LNCAP (cell line): ENCODE data around the gene FAP.

Experiments used
- TF ChIP-seq, protein P1 (sequence below): fragments of 450-650 bp; IDR thresholded peaks from 2 replicates; pipeline ENCODE4 v1.5.1; 2017; ENCODE audit warnings: mild to moderate bottlenecking

The FAP gene

DNA sequence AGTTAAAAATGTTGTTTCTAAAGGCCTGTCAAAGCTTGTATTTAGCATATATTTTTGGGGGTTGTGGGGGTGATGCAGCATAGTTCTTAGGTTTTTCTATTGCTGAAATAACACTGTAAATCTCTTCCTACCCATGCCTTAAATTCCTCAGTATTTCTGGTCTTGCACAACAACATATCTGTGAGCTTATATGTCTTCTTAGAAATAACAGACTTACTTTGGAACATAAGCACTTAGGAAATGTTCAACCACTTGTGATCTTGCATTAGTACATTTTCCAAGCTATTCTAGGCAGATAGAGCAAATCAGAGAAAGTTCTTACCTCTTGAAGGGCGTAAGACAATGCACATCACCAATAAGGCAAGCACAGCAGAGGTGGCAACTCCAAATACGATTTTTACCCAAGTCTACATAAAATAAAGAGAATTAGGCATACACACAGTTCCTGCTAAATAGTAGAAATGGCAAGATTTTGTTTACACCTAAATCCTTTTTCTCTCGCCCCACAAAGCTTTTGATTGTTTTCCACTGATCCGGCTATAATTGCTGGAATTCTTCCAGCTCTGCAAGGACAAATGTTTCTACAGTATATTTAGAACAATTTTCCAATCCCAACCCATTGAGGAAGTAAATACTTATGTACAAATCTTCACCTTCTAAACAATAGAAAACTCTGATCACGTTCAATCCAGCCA lies 512 bp downstream of the FAP start:
- TF ChIP-seq, protein P1, sequence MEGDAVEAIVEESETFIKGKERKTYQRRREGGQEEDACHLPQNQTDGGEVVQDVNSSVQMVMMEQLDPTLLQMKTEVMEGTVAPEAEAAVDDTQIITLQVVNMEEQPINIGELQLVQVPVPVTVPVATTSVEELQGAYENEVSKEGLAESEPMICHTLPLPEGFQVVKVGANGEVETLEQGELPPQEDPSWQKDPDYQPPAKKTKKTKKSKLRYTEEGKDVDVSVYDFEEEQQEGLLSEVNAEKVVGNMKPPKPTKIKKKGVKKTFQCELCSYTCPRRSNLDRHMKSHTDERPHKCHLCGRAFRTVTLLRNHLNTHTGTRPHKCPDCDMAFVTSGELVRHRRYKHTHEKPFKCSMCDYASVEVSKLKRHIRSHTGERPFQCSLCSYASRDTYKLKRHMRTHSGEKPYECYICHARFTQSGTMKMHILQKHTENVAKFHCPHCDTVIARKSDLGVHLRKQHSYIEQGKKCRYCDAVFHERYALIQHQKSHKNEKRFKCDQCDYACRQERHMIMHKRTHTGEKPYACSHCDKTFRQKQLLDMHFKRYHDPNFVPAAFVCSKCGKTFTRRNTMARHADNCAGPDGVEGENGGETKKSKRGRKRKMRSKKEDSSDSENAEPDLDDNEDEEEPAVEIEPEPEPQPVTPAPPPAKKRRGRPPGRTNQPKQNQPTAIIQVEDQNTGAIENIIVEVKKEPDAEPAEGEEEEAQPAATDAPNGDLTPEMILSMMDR = no peak

DNA sequence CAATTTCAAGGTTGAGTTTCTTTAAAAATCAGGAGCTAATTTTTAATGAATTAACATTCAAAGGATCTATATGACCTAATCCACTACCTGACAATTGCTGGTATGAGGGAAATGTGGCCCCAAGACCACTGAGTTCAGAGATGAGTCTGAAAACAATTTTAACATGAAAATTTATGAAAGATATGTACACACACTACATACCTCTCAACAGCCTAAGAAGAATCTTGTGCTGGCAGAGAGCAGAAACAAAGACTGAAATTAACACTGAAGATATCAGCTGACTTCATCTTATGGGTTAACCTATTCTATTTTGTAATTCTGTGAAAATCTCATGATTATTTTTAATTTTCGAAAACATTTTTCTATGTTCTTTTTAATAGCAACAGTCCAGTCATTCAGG lies 1.7 kb downstream of the FAP start:
- TF ChIP-seq, protein P1 = no peak

DNA sequence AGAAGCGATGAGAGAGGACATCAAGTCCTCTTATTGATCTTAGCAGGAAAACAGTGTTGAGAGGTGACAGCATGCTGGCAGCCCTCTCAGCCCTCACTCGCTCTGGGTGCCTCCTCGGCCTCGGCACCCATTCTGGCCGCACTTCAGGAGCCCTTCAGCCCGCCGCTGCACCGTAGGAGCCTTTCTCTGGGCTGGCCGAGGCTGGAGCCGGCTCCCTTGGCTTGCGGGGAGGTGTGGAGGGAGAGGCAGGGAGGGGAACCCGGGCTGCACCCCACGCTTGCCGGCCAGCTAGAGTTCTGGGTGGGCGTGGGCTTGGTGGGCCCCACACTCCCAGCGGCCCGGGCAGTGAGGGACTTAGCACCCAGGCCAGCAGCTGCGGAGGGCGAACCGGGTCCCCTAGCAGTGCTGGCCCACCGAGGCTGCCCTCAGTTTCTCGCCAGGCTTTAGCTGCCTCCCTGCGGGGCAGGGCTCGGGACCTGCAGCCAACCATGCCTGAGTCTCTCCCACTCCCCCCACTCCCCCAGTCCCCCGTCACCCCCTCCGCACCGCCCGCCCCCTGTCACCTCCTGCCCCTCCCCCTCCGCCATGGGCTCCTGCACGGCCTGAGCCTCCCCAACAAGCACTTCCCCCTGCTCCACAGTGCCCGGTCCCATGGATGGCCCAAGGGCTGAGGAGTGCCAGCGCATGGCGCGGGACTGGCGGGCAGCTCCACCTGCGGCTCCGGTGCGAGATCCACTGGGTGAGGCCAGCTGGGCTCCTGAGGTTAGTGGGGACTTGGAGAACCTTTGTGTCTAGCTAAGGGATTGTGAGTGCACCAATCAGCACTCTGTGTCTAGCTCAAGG lies 8.4 kb downstream of the FAP start:
- TF ChIP-seq, protein P1 = no peak

DNA sequence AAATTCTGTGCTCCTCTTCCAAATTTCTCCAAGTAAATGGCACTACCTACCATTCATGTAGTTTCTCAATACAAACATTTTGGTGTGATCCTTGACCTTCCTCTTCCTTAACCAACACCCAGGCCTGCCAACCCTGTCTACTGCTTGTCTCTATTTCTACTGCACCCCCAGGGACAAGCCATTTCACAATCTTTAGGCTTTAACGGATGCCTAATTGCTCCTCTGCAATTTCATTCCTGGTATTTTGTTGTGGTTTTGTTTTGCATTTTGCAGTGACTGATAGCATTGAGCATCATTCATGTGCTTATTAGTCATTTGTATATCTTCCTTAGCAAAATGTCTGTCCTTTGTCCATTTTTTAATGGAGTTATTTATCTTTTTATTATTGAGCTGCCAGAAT lies 10.0 kb downstream of the FAP start:
- TF ChIP-seq, protein P1 = no peak

DNA sequence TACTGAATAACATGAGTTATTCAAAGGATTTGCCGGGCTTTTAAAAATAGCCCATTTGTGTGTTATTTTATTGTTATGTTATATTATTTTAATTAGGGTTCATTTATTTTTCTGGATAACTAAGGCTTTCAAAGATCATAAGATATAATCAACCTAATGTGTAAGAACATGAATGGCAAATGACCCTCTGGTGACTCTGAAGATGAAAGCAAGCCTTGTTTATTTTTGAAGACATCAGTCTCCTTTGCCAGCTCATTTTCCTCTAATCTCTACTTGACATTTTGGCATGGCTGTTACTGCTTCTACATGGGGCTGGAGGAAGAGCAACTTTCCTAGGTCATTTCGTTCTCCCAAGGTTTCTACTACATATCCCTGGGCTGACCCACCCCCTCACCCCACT lies 10.6 kb downstream of the FAP start:
- TF ChIP-seq, protein P1 = no peak

DNA sequence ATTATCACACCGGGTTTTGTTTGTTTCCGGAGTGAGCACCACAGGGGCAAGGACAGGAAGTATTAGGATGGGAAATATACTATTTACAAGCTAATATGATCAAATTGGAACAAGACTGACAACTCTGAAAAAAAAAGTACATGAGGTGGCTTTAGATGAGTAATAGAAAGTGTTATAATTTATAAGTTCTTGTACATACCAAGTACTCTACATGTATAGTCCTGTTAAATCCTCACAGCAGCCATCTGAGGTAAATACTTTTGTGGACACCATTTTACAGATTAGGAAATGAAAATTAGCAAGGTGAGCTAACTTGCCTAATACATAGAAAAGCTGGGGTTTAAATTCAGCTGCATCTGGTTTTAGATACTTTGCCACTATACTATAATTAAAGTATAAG lies 11.2 kb downstream of the FAP start:
- TF ChIP-seq, protein P1 = no peak

DNA sequence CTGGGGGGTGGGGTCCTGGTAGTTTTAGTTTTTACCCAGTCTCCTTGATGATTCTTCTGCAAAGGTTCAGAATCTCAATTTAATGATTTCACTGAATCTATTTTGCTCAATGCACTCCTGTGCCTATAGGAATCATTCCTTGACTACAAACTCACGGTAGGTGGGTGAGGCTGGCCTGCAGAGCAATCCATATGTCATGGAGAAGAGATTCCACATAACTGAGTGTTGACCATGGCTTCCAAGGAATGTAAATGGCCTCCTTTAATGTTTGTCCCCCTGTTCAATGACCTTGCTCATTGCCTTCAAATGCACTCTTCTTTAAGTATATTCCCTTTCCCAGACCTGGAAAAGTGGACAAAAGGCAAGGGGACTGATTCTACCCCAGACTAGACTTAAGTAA lies 12.5 kb downstream of the FAP start:
- TF ChIP-seq, protein P1 = no peak
